Mucosa of stomach (tissue), 1 donor: ENCODE data around the gene ALG1.
"Not testable (repeated sequence)": the region's sequence is repeated elsewhere in the genome, so short reads cannot be mapped to it uniquely, and the experiment has no call there.

Experiments
- H3K27me3 ChIP-seq: one replicate; pipeline ENCODE4 v1.7.0; 2013; ENCODE audit warnings: mild to moderate bottlenecking, low read length; ENCODE audit not compliant: control insufficient read depth, insufficient read depth
- H3K36me3 ChIP-seq: one replicate; pipeline ENCODE4 v1.7.0; 2013; ENCODE audit warnings: low read length; ENCODE audit not compliant: control insufficient read depth, insufficient read depth
- H3K4me1 ChIP-seq: one replicate; pipeline ENCODE4 v1.7.0; 2013; ENCODE audit warnings: mild to moderate bottlenecking, low read length; ENCODE audit not compliant: control insufficient read depth, insufficient read depth
- H3K4me3 ChIP-seq: one replicate; pipeline ENCODE4 v1.7.0; 2013; ENCODE audit warnings: low read length
- H3K9ac ChIP-seq: one replicate; pipeline ENCODE4 v1.7.0; 2013; ENCODE audit warnings: mild to moderate bottlenecking, low read length, moderate library complexity
- H3K9me3 ChIP-seq: one replicate; pipeline ENCODE4 v1.7.0; 2013; ENCODE audit warnings: mild to moderate bottlenecking, low read length, moderate library complexity; ENCODE audit not compliant: control insufficient read depth
- donor health status: Pancreatic carcinoma.

Gene ALG1

DNA sequence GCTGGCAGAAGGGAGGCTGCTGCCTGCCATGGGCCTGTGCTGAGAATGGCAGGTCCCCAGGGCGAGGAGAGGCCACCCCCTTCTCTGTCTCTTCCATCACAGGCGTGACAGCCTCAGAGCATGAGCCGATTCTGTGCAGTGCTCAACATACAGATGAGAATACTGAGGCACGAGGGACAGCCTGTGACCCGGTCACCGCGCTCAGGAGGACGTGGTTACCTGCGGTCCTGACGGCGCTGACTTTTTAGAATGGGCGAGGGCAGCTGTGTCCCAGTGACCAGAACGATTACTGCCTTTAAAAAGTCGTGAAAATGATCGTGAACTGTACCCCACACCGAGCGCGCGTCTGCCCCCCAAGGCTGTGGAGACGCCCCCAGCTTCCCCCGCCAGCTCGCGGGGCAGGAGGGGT, 25.4 kb downstream of the ALG1 start:
- H3K9me3 ChIP-seq, H3K27me3 ChIP-seq, H3K4me1 ChIP-seq, H3K36me3 ChIP-seq: not testable (repeated sequence)
- H3K9ac ChIP-seq, result peak overlapping the region; percentile 55
- peak overlapping the region; percentile 31 for H3K4me3 ChIP-seq

DNA sequence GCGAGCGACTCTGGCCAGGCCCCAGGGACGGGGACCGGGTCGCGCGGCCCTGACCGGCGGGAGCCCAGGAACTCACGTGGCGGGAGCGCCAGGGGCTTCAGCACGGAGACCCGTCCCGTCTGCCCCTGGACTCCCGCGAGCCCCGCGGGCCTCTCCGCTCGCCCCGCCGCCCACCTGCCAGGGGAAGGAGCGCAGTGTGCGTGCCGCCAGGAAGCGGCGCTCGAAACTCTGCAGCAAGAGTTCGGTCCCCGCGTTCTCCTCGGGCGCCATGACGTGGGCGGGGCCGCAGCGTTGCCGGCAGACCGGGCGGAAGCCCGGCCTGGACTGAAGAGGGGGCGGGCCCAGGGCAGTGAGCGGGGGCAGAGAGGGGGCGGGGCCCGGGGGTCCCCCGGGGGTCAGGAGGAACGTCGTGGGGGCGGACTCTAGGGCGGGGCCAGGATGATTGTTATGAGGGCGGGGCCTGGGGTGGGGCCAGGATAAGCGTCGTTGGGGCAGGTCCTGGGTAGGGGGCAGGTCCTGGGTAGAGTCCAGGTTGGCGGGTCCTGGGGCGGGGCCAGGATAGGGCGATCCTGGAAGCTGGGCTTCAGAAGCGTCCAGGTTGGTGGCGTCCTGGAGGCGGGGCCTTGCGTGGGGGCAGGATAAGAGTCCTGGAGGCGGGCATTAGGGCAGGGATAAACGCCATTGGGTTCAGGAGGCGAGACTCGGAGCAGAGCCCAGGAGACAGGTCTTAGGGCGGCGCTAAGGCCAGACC, 26.0 kb downstream of the ALG1 start, which contains the start of gene EEF2KMT:
Gene EEF2KMT, minus strand, starts transcription at position 326 of the 751 bp plus-strand sequence. Its CDS starts 56 bp downstream, at position 270.
- not testable (repeated sequence) for H3K4me1 ChIP-seq, H3K9me3 ChIP-seq, H3K36me3 ChIP-seq, H3K27me3 ChIP-seq
- Histone ChIP-seq H3K9ac (peak within 1 kb of the TSS; percentile 55), H3K4me3 (peak within 1 kb of the TSS; percentile 31)

GRCh38 chr16:5098221-5099159, 26.8 kb downstream of the ALG1 start:
- H3K36me3 ChIP-seq, H3K4me1 ChIP-seq, H3K9me3 ChIP-seq, H3K4me3 ChIP-seq, H3K27me3 ChIP-seq: not testable (repeated sequence)
- peak overlapping the region; percentile 43 for H3K9ac ChIP-seq

- not testable (repeated sequence) for H3K4me3 ChIP-seq, H3K4me1 ChIP-seq, H3K9me3 ChIP-seq, H3K36me3 ChIP-seq, H3K27me3 ChIP-seq, H3K9ac ChIP-seq
Measured at GRCh38 chr16:5099174-5099573, 27.5 kb downstream of the ALG1 start.

DNA sequence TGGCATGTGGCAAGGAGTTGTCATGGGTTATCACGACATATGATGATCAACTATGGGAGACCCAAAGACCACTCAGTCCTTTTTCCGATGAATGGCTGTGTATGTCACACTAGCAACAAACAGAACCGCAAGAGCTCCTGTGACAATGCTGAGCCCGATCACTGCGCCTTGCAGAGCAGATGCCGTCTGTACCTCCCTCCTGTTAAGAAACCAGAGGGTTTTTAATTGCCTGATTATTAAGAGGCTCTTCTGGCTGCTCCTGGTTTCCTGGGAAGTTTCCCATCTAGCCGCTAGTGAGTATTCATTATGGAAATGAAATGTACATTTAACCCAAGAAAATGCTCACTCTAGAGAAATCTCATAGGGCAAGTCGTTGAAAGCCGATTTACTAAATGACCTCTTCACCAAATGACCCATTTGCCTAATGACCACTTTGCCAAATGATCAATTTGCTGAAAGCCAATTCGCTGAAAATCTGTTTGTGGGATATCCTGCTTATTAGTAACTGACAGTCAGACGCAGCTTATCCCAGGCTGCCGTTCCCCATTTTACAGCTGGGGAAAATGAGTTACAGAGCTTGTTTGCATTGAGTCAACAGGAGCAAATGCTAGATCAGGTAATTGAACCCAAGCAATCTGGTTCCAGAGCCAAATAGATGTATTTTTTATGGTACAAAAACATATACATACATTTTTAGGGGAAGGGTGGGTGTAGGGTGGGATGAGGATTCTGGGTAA, 31.8 kb downstream of the ALG1 start:
- H3K4me1 ChIP-seq, H3K36me3 ChIP-seq, H3K9ac ChIP-seq, H3K4me3 ChIP-seq, H3K27me3 ChIP-seq, H3K9me3 ChIP-seq: not testable (repeated sequence)

DNA sequence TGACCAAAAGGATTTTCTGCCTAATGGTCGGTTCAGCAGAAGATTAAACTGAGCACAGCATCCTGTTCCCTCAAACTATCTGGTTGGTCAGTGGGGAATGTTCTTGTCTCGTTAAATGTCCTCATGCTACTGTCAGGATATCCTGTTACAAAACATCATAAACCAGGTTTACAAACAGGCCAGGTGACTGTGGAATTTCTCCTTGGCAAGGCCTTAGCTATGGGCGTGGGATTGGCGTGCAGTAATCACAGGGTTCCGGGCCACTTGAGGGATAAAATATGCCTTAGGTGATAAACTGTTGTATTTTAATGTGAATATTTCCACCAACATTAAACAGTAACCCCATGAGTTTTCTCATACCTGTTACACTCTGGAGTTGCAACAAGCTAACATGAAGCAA, 33.4 kb downstream of the ALG1 start:
- H3K4me1 ChIP-seq, H3K9me3 ChIP-seq, H3K36me3 ChIP-seq, H3K27me3 ChIP-seq, H3K4me3 ChIP-seq, H3K9ac ChIP-seq: not testable (repeated sequence)

DNA sequence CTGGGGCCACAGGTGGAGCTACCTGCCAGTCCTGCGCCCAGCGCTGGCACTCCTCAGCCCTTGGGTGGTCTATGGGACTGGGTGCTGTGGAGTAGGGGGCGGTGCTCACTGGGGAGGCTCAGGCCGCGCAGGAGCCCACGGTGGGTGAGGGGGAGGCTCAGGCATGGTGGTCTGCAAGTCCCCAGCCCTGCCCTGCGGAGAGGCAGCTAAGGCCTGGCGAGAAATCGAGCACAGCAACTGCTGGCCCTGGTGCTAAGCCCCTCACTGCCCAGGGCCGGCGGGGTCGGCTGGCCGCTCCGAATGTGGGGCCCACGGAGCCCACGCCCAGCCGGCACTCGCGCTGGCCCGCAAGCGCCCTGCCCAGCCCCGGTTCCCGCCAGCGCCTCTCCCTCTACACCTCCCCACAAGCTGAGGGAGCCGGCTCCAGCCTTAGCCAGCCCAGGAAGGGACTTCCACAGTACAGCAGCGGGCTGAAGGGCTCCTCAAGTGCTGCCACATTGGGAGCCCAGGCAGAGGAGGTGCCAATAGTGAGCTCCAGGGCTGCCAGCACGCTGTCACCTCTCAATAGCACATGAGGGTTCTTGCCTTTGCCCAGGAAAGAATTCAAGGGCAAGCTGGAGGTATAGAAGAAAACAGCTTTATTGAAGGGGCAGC, 37.0 kb downstream of the ALG1 start:
- H3K27me3 ChIP-seq, result no peaks in the 10 kb centered on the region
- no peaks in the 10 kb centered on the region for H3K36me3 ChIP-seq
- no peak overlapping the region for H3K4me3 ChIP-seq
- no peaks in the 10 kb centered on the region for H3K4me1 ChIP-seq
- H3K9me3 ChIP-seq, result no peaks in the 10 kb centered on the region
- no peak overlapping the region for H3K9ac ChIP-seq

GRCh38 chr16:5110933-5111332, 39.3 kb downstream of the ALG1 start:
- H3K4me1 ChIP-seq, H3K4me3 ChIP-seq, H3K36me3 ChIP-seq, H3K27me3 ChIP-seq, H3K9me3 ChIP-seq, H3K9ac ChIP-seq: not testable (repeated sequence)

DNA sequence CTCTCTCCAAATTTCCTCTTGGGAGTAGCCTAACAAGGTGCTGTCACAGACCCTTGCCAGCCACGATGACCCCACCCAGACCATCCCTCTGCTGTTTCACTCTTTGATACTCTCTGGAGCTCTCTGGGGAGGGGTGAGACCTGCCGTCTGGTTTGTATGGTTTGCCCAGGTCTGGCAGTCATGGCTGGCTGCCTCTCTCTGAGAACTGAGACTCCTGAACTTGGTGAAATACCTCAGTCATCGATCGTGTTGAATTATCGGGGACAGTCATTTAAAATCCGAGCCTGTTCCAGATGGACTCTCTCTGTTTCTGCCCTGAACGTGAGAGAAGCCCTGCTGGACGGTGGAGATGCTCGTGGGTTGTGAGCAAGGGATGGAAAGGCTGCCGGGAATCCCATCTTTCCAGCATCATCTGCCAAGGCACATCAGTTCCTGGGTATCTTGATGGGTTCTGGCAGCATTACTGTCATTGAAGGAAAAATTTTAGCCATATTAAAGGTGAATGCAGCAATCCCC, 45.2 kb downstream of the ALG1 start:
- not testable (repeated sequence) for H3K9me3 ChIP-seq, H3K4me1 ChIP-seq, H3K27me3 ChIP-seq, H3K36me3 ChIP-seq, H3K9ac ChIP-seq, H3K4me3 ChIP-seq

DNA sequence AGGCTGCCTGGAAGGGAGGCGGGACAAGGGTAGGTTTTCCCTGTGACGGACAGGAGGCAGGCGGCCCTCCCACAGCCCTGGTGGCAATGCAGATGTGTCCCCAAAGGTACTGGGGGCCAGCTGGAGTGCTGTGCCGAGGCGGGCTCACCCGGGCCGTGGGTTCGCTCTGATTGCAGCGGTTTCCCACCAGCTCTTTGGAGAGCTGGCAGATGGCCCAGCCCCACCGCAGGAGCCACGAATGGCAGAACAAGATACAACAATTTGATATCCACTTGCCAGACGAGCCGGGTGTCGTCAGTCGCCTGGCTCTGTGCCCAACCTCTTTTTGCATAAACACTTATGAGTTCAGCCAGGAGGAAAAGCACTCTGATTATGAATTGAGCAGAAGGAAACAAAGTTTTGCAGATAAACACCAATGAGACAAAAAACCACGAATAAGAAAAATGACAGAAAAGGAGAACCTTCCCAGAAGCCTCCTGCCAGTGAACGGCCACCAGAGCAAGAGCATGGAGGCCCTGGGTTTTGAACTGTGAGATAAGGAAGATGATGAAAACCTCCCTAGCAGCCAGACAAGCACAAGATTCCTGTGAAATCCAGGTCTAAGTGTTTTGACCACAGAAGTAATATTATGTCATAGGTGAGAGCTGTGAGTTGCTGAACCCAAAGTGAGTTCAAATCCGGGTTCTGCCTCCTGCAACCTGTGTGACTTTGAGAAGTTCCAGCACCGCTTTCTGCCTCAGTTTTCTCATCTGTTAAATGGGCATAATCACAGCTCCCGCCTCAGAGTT, 45.9 kb downstream of the ALG1 start:
- H3K9me3 ChIP-seq, H3K4me1 ChIP-seq, H3K36me3 ChIP-seq, H3K4me3 ChIP-seq, H3K27me3 ChIP-seq, H3K9ac ChIP-seq: not testable (repeated sequence)

GRCh38 chr16:5131467-5132004, 59.9 kb downstream of the ALG1 start:
- not testable (repeated sequence) for H3K4me3 ChIP-seq, H3K27me3 ChIP-seq, H3K9ac ChIP-seq, H3K4me1 ChIP-seq, H3K9me3 ChIP-seq, H3K36me3 ChIP-seq
